Fibroblast of the aortic adventitia (primary cell): ENCODE data around the gene ABI2. TPM values are rescaled to one million over a fixed set of nuclear protein-coding genes. Genes with fewer than 3 reads are reported as not detected.

ENCODE experiments used
- DNase-seq: peaks from one replicate; pipeline ENCODE4 v3.0.0-alpha.2; 2010; ENCODE audit warnings: low read depth
- H3K4me3 ChIP-seq: 2 replicates; pipeline ENCODE4 v1.5.1; 2011; ENCODE audit warnings: low read depth, mild to moderate bottlenecking, control low read depth, low read length, moderate library complexity
- total RNA-seq: library from RNA; depleted of rRNA; stranded (reverse); fragments of >200 nt; gene quantifications from 2 replicates; pipeline ENCODE4 v1.2.3, GENCODE V29; 2012; ENCODE audit warnings: low replicate concordance
- TF ChIP-seq, protein P1 (sequence below): IDR thresholded peaks from 2 replicates; pipeline ENCODE4 v1.5.1; 2011; ENCODE audit warnings: mild to moderate bottlenecking, low read length, control low read depth, inconsistent platforms; ENCODE audit not compliant: insufficient read depth

Gene ABI2
- total RNA-seq, 1 donor = 36.4 TPM

DNA sequence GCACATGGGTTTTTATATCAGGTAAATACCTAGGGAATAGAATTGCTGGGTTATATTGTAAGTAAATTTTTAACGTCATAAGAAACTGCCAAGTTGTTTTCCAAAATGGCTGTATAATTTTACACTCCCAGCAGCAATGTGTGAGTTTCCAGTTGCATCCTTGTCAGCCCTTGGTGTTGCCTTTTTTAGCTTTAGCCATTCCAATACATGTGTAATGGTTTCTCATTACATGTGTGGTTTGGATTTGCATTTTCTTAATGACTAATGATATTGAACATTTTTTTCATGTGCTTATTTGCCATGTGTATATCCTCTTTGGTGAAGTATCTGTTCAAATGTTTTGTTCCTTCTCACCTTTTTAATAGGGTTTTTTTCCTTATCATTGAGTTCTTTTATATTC is 70.8 kb downstream of the ABI2 start:
- TF ChIP-seq, protein P1, sequence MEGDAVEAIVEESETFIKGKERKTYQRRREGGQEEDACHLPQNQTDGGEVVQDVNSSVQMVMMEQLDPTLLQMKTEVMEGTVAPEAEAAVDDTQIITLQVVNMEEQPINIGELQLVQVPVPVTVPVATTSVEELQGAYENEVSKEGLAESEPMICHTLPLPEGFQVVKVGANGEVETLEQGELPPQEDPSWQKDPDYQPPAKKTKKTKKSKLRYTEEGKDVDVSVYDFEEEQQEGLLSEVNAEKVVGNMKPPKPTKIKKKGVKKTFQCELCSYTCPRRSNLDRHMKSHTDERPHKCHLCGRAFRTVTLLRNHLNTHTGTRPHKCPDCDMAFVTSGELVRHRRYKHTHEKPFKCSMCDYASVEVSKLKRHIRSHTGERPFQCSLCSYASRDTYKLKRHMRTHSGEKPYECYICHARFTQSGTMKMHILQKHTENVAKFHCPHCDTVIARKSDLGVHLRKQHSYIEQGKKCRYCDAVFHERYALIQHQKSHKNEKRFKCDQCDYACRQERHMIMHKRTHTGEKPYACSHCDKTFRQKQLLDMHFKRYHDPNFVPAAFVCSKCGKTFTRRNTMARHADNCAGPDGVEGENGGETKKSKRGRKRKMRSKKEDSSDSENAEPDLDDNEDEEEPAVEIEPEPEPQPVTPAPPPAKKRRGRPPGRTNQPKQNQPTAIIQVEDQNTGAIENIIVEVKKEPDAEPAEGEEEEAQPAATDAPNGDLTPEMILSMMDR = no peak
- no peak overlapping the region for H3K4me3 ChIP-seq
- DNase-seq = no peak

DNA sequence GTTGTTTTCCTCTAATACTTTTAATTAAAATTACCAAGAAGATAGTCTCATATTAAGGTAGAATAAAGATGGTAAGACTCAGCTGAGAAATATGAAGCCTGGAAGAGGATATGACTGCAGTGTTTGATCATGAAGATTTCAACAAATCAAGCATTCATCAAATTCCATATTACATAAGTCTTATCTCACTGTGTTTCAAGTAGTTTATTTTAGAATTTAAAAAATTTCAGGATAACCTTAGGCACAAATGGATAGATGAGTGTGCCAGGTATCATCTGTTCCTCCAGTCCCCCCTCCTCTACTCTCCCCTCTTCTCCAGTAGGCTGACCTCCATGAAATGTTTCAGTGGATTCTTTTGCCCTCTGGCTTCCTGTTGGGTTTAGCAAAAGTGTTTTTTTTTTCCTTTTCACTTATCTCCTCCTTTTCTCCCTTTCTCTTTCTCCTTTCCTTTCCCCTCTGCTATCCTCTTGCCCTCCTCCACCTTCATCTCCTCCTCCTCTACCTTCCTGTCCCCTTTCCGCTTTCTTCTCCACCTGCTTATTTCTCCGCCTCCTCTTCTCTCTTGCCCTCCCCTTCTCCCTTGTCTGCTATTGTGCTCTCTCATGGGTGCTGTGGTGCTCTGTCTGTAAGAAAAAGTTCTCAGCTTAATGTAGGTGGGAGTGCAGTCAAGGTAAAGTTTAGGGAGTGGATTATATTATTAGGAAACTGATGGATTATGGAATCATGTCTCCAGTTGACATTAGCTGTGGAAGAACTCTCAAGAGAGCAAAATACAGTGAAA is 72.8 kb downstream of the ABI2 start:
- DNase-seq = peak; percentile 41
- TF ChIP-seq, protein P1 = no peak
- no peak overlapping the region for H3K4me3 ChIP-seq

DNA sequence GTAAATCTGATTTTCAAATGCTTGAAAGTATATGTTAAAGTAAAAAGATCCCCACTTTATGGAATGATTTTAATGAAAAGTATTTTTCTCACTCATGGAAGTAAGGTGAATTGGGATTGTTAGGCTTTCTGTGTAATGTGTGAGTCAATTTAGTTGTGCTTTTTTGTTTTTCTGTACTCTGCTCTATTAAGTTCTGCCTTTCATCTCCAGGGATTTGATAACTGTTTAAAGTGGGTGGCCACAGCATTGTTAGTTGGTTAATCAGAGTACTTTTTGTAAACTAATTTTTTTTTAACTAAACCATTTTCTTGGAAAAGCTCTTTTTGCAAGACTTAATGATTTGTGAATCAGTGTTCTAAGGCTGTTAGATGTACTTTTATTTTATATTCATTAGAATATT is 76.8 kb downstream of the ABI2 start:
- TF ChIP-seq, protein P1 = no peak
- no peak overlapping the region for H3K4me3 ChIP-seq
- peak; percentile 62 for DNase-seq

DNA sequence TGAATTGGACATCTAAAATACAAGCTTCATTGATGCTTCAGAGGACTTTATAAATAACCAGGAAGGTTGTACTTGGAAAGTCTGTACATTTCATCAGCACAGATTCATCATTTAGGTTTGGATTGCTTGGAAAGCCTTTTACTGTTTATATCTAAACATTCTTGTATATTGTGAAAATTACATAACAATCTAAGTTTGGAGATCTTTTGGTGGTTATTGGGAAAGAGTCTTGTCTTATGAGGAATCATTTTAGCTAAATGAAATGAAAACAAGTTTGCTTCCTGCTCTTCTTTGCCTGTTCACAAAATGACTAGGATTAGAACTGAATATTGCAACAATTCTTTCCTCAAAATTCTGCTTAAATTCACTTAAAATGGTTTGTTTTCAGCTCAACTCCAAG is 79.3 kb downstream of the ABI2 start:
- no peak for DNase-seq
- TF ChIP-seq, protein P1 = no peak
- H3K4me3 ChIP-seq = no peak overlapping the region

DNA sequence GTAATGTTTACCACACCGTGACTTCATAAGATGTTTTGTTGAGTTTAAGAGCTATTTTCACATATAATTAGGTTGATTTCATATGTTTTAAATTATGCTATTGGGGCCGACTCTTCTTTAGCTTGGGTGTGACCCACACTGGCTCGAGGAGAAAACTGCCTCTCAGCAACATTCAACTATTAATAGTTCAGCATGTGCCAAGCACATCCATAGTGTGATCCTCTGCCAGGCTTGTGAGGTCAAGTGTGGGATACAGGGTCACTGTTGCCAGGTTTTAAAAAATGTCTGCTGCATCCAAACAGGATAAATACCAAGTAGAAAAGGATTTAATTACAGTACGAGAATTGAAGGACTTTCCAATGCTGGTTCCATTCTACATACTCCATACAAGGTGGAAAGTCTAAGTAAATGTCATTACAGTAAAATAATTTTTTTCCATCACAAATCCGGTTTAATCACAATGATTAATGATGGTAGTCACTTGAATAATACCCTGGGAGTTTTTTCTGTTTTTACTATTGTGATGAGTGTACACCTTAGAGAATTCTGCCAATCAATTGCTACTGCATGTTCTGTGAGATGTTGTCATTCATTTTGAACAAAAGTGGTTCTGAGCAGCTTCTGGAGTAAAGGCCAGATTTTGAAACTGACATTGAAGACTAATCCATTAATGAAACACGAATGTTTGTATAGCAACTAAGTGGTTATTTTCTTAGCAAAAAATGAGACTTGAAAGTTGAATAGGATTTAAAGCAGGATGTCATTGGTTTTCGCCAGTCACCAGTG is 84.5 kb downstream of the ABI2 start:
- peak; percentile 48 for DNase-seq
- TF ChIP-seq, protein P1 = no peak
- H3K4me3 ChIP-seq = no peak overlapping the region

DNA sequence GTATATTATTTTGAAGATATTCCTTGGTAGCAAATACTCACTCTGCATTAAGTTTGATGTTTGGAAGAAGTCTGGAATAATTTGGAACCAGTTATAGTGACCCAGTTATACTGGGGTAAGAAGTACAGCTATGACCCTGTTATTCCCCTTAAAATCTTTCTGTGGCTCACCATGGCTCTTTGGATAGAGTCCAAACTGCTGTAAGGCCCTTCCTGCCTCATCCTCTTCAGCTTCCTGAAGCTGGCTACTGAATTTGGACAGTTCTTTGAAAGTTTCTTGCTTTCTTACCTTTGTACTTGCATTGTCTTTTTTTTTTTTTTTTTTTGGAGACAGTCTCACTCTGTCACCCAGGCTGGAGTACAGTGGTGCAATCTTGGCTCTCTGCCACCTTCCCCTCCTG is 85.6 kb downstream of the ABI2 start:
- DNase-seq = no peak
- TF ChIP-seq, protein P1 = no peak

More for the DNA sequence above, 85.6 kb downstream of the ABI2 start:
- no peak overlapping the region for H3K4me3 ChIP-seq
